Subcutaneous adipose tissue (tissue), 4 donors: Measurements from ENCODE around the gene FBXO15. TPM values are rescaled to one million over a fixed set of nuclear protein-coding genes. Genes with fewer than 3 reads are reported as not detected.

Experiments used
- CTCF ChIP-seq: fragments of 450-650 bp; IDR thresholded peaks from one replicate; pipeline ENCODE4 v1.5.1; 2016; ENCODE audit warnings: low read depth, mild to moderate bottlenecking, control low read depth, antibody characterized with exemption, moderate library complexity
- total RNA-seq, 4 donors: library from RNA; depleted of rRNA; stranded (reverse); fragments of >200 nt; gene quantifications; one replicate each; pipeline ENCODE4 v1.1.0, GENCODE V29; 2016

Gene FBXO15
- total RNA-seq, 4 donors from 2014 or later = 0.44 to 1.9 TPM; not detected in 2

GRCh38 chr18:74029161-74029560, 118.5 kb downstream of the FBXO15 start:
- TF ChIP-seq CTCF = no peak

Other genes starting within 250 kb of the FBXO15 start
- gene TIMM21, start 689 bp upstream of the FBXO15 start, total RNA-seq = 10 to 100 TPM; 25.3 to 50.4 (median 33.1) TPM
- gene CYB5A, start 144.1 kb upstream of the FBXO15 start, total RNA-seq = 100 to 1,000 TPM; 360 to 826 (median 618) TPM
- not detected for gene C18orf63, start 168.0 kb upstream of the FBXO15 start, total RNA-seq